IMR-90 (cell line): Measurements from ENCODE around the gene SLC39A11. TPM values are rescaled to one million over a fixed set of nuclear protein-coding genes. Genes with fewer than 3 reads are reported as not detected.

ENCODE experiments used
- ATAC-seq: fragments of 200-7000 bp; cut with Tn5 transposase; 2 replicates; pipeline ENCODE4 v1.9.1; 2020; ENCODE audit warnings: low read depth, mild to moderate bottlenecking, moderate library complexity
- BruUV-seq: library from RNA; stranded (reverse); fragments of 400-500 nt; replicated peaks from 2 replicates; lab custom pipeline; 2021; lab: Mats Ljungman, UMichigan
- CTCF ChIA-PET: fragments of 300-600 bp; formaldehyde crosslinking; extraction: SDS; loops from one replicate; lab custom pipeline; 2021; ENCODE audit warnings: antibody characterized with exemption; lab: Yijun Ruan, JAX
- POLR2A ChIA-PET: fragments of 300-600 bp; sonication (Branson Sonifier 250); formaldehyde crosslinking; loops from one replicate; lab custom pipeline; 2022; ENCODE audit warnings: antibody characterized with exemption; ENCODE audit not compliant: unreplicated experiment; lab: Charles Lee
- DNase-seq: peaks from one replicate; pipeline ENCODE4 v3.0.0; 2013
- H2AFZ ChIP-seq: replicated peaks from 2 replicates; pipeline ENCODE3; 2013; ENCODE audit warnings: low read length, mild to moderate bottlenecking; ENCODE audit not compliant: poor library complexity
- H2AK5ac ChIP-seq: 2 replicates; pipeline ENCODE4 v1.6.1; 2013; ENCODE audit warnings: low read depth, low read length, inconsistent platforms
- H2AK9ac ChIP-seq: replicated peaks from 2 replicates; pipeline ENCODE3; 2013; ENCODE audit warnings: mild to moderate bottlenecking, low read depth, low read length, moderate library complexity; ENCODE audit not compliant: poor library complexity
- H2BK120ac ChIP-seq: 2 replicates; pipeline ENCODE4 v1.6.1; 2013; ENCODE audit warnings: low read depth, low read length, inconsistent platforms
- H2BK15ac ChIP-seq: 3 replicates; pipeline ENCODE4 v1.6.1; 2013; ENCODE audit warnings: low read depth, low read length, inconsistent platforms
- H2BK20ac ChIP-seq: 2 replicates; pipeline ENCODE4 v1.6.1; 2013; ENCODE audit warnings: low read depth, mild to moderate bottlenecking, inconsistent platforms, low read length, moderate library complexity
- H2BK5ac ChIP-seq: 2 replicates; pipeline ENCODE4 v1.6.1; 2013; ENCODE audit warnings: mild to moderate bottlenecking, low read depth, low read length, inconsistent platforms; ENCODE audit not compliant: poor library complexity, severe bottlenecking
- H3K14ac ChIP-seq: replicated peaks from 2 replicates; pipeline ENCODE4 v1.6.1; 2013; ENCODE audit warnings: low read depth, low read length, inconsistent platforms
- H3K18ac ChIP-seq: 2 replicates; pipeline ENCODE4 v1.6.1; 2013; ENCODE audit warnings: low read depth, low read length, control low read depth
- H3K23ac ChIP-seq: 2 replicates; pipeline ENCODE4 v1.6.1; 2013; ENCODE audit warnings: low read depth, low read length, inconsistent platforms
- H3K27ac ChIP-seq: 2 replicates; pipeline ENCODE4 v1.5.1; 2013; ENCODE audit warnings: mild to moderate bottlenecking, control low read depth, low read length; ENCODE audit not compliant: insufficient read depth
- H3K27me3 ChIP-seq: 2 replicates; pipeline ENCODE4 v1.6.1; 2013; ENCODE audit warnings: low read length; ENCODE audit not compliant: control insufficient read depth, insufficient read depth
- H3K36me3 ChIP-seq: 2 replicates; pipeline ENCODE4 v1.6.1; 2013; ENCODE audit warnings: low read length, mixed read lengths; ENCODE audit not compliant: control insufficient read depth, insufficient read depth
- H3K4ac ChIP-seq: 2 replicates; pipeline ENCODE4 v1.6.1; 2013; ENCODE audit warnings: low read depth, low read length, inconsistent platforms
- H3K4me1 ChIP-seq: 2 replicates; pipeline ENCODE4 v1.6.1; 2013; ENCODE audit warnings: low read length, mixed read lengths; ENCODE audit not compliant: control insufficient read depth, insufficient read depth
- H3K4me2 ChIP-seq: 2 replicates; pipeline ENCODE4 v1.6.1; 2013; ENCODE audit warnings: low read depth, mild to moderate bottlenecking, control low read depth, low read length, moderate library complexity
- H3K4me3 ChIP-seq: 2 replicates; pipeline ENCODE4 v1.5.1; 2013; ENCODE audit warnings: low read depth, mild to moderate bottlenecking, control low read depth, low read length, moderate library complexity; ENCODE audit not compliant: insufficient read depth
- H3K56ac ChIP-seq: 2 replicates; pipeline ENCODE4 v1.6.1; 2013; ENCODE audit warnings: low read length, inconsistent platforms; ENCODE audit not compliant: insufficient read depth; ENCODE audit errors: extremely low read depth
- H3K79me1 ChIP-seq, 2 experiments: 2 replicates each; pipeline ENCODE4 v1.6.1; 2013; ENCODE audit warnings: low read length in 2 of 2, inconsistent platforms in 1 of 2, low read depth in 1 of 2
- H3K9ac ChIP-seq: 2 replicates; pipeline ENCODE4 v1.6.1; 2013; ENCODE audit warnings: low read depth, low read length, control low read depth
- H3K9me1 ChIP-seq: 2 replicates; pipeline ENCODE4 v1.6.1; 2013; ENCODE audit warnings: low read length, inconsistent platforms; ENCODE audit not compliant: insufficient read depth
- H3K9me3 ChIP-seq: 2 replicates; pipeline ENCODE4 v1.6.1; 2013; ENCODE audit warnings: low read length; ENCODE audit not compliant: control insufficient read depth, insufficient read depth
- H4K20me1 ChIP-seq: 2 replicates; pipeline ENCODE4 v1.6.1; 2013; ENCODE audit warnings: low read length, inconsistent platforms; ENCODE audit not compliant: insufficient read depth
- H4K5ac ChIP-seq: 2 replicates; pipeline ENCODE4 v1.6.1; 2013; ENCODE audit warnings: mild to moderate bottlenecking, low read depth, low read length, control low read depth
- H4K8ac ChIP-seq, 2 experiments: 2 replicates each; pipeline ENCODE4 v1.6.1; 2013; ENCODE audit warnings: low read depth in 2 of 2, low read length in 2 of 2, control low read depth in 1 of 2, inconsistent platforms in 1 of 2
- H4K91ac ChIP-seq: 2 replicates; pipeline ENCODE4 v1.6.1; 2013; ENCODE audit warnings: low read depth, low read length, inconsistent platforms; ENCODE audit not compliant: insufficient read depth
- BHLHE40 ChIP-seq: fragments of 150-350 bp; IDR thresholded peaks from 2 replicates; pipeline ENCODE4 v1.6.1; 2016; ENCODE audit warnings: mild to moderate bottlenecking, low read depth, low read length
- CEBPB ChIP-seq: IDR thresholded peaks from 2 replicates; pipeline ENCODE4 v1.6.1; 2012; ENCODE audit warnings: low read depth, low read length, improper control_type of control experiment
- CHD1 ChIP-seq: IDR thresholded peaks from 2 replicates; pipeline ENCODE4 v1.6.1; 2012; ENCODE audit warnings: low read depth, low read length, improper control_type of control experiment
- FOS ChIP-seq: fragments of 150-350 bp; IDR thresholded peaks from 2 replicates; pipeline ENCODE4 v1.6.1; 2016; ENCODE audit warnings: low read depth, low read length
- MAFK ChIP-seq: IDR thresholded peaks from 2 replicates; pipeline ENCODE4 v1.6.1; 2012; ENCODE audit warnings: low read depth, low read length, improper control_type of control experiment
- MAZ ChIP-seq: IDR thresholded peaks from 2 replicates; pipeline ENCODE4 v1.6.1; 2012; ENCODE audit warnings: low read depth, mild to moderate bottlenecking, low read length, improper control_type of control experiment, moderate library complexity, borderline replicate concordance
- MXI1 ChIP-seq: IDR thresholded peaks from 2 replicates; pipeline ENCODE4 v1.6.1; 2012; ENCODE audit warnings: low read depth, mild to moderate bottlenecking, low read length, moderate library complexity, borderline replicate concordance
- NFE2L2 ChIP-seq: fragments of 150-350 bp; IDR thresholded peaks from 2 replicates; pipeline ENCODE4 v1.6.1; 2016; ENCODE audit warnings: low read depth, mild to moderate bottlenecking, low read length
- POLR2A ChIP-seq: IDR thresholded peaks from 2 replicates; pipeline ENCODE4 v1.6.1; 2012; ENCODE audit warnings: mild to moderate bottlenecking, low read depth, low read length
- RAD21 ChIP-seq: IDR thresholded peaks from 2 replicates; pipeline ENCODE4 v1.6.1; 2012; ENCODE audit warnings: low read length, improper control_type of control experiment
- RFX5 ChIP-seq: IDR thresholded peaks from 2 replicates; pipeline ENCODE4 v1.8.0; 2012; ENCODE audit warnings: low read depth, mild to moderate bottlenecking, low read length, moderate library complexity
- WGBS, 2 experiments: methylation state at CpG; one replicate each; pipeline versions ENCODE4 v1.1.5 to v1.1.7; 2013; ENCODE audit warnings: missing lambda C conversion rate in 2 of 2; ENCODE audit not compliant: insufficient read length in 1 of 2; ENCODE audit errors: extremely low coverage in 2 of 2; 5-methylcytosine and 5-hydroxymethylcytosine counted together
- dilution Hi-C: fragments of 300-500 bp; cut with HindIII; formaldehyde crosslinking; loops from one replicate; pipeline ENCODE4 v1.14.3; 2018; ENCODE audit warnings: low sequenced_read_pairs; ENCODE audit not compliant: unreplicated experiment
- in situ Hi-C: fragments of 300-500 bp; cut with MboI; formaldehyde crosslinking; loops from 3 replicates; pipeline ENCODE4 v1.14.3; 2019; ENCODE audit warnings: low sequenced_read_pairs, inconsistent platforms, mixed read lengths
- intact Hi-C: fragments of 100-400 bp; cut with micrococcal nuclease; formaldehyde crosslinking; loops from 2 replicates; pipeline ENCODE4 v1.10.0; 2022
- polyA plus RNA-seq, 3 experiments: library from polyadenylated mRNA; depleted of rRNA; stranded (reverse); fragments of >200 nt; gene quantifications; 2 replicates each; pipeline ENCODE4 v1.2.3, GENCODE V29; 2012; ENCODE audit warnings: low replicate concordance in 1 of 3
- total RNA-seq: library from RNA; depleted of rRNA; stranded (reverse); fragments of >200 nt; gene quantifications from 2 replicates; pipeline ENCODE4 v1.2.3, GENCODE V29; 2012
- TF ChIP-seq, protein P1 (sequence below): fragments of 150-350 bp; IDR thresholded peaks from 2 replicates; pipeline ENCODE4 v1.6.1; 2016; ENCODE audit warnings: low read depth, mild to moderate bottlenecking, low read length, moderate library complexity, borderline replicate concordance
- TF ChIP-seq, protein P2 (sequence below): fragments of 150-350 bp; IDR thresholded peaks from 2 replicates; pipeline ENCODE4 v1.6.1; 2017; ENCODE audit warnings: mild to moderate bottlenecking, antibody characterized with exemption, low read length, low read depth
- TF ChIP-seq, protein P3 (sequence below): conservative IDR thresholded peaks from 2 replicates; pipeline ENCODE4 v1.5.1; 2012; ENCODE audit warnings: mild to moderate bottlenecking, low read depth, low read length, improper control_type of control experiment

SLC39A11 gene
- total and polyA plus RNA-seq, 2 of the 4 experiments (the other 2 are of a cell fraction), result 8.8 to 14.3 TPM

DNA sequence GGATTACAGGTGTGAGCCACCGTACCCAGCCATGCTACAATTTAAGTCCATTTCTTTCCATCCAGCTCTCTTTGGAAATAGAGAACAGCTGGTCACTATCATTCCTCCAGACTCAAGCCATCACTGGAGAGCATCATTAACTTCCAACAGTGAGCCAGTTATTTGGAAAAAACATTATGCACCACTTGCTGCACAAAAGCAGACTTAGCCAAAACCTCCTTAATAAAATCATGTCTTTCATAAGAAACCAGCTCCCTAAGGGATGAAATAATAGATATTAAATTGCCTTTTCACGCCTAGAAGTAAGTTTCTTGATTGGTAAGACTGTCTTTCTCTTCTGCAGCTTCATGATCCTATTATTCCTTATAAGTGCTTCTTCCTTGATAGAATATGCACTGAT, 17.9 kb downstream of the SLC39A11 start:
- Histone ChIP-seq H2BK20ac (no peak overlapping the region), H3K23ac (no peak overlapping the region), H3K4ac (no peak overlapping the region), H2BK120ac (no peak overlapping the region), H4K5ac (no peak overlapping the region), H4K8ac (no peak overlapping the region), H4K91ac (no peak overlapping the region), H2AFZ (no peak overlapping the region), H2BK15ac (no peak overlapping the region), H4K20me1 (no peaks in the 10 kb centered on the region), H3K14ac (no peak overlapping the region), H3K9me3 (no peaks in the 10 kb centered on the region), H3K9me1 (peaks cover 16% of the 10 kb centered on the region; the same call in 1 of the 2 replicates), H2AK5ac (no peak overlapping the region), H2AK9ac (no peak overlapping the region), H3K27ac (no peak overlapping the region), H3K36me3 (peaks cover 3% of the 10 kb centered on the region; the same call in 1 of the 2 replicates), H3K79me1 (0 out of 4 replicates have a peak, but pooled peaks cover 0 to 10% of the 10 kb centered on the region in 2 experiments), H3K9ac (no peak overlapping the region), H3K4me3 (no peak overlapping the region), H3K56ac (no peak overlapping the region), H3K4me2 (no peak overlapping the region), H3K18ac (no peak overlapping the region), H2BK5ac (no peak overlapping the region), H3K4me1 (peaks cover 20% of the 10 kb centered on the region), H3K27me3 (no peaks in the 10 kb centered on the region)
- TF ChIP-seq FOS (no peak), POLR2A (no peak), RAD21 (no peak), MAFK (no peak), NFE2L2 (no peak), CEBPB (no peak), MAZ (no peak), MXI1 (no peak), CHD1 (no peak), BHLHE40 (no peak), RFX5 (no peak)
- TF ChIP-seq, protein P1, sequence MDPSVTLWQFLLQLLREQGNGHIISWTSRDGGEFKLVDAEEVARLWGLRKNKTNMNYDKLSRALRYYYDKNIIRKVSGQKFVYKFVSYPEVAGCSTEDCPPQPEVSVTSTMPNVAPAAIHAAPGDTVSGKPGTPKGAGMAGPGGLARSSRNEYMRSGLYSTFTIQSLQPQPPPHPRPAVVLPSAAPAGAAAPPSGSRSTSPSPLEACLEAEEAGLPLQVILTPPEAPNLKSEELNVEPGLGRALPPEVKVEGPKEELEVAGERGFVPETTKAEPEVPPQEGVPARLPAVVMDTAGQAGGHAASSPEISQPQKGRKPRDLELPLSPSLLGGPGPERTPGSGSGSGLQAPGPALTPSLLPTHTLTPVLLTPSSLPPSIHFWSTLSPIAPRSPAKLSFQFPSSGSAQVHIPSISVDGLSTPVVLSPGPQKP, result no peak
- TF ChIP-seq, protein P2, sequence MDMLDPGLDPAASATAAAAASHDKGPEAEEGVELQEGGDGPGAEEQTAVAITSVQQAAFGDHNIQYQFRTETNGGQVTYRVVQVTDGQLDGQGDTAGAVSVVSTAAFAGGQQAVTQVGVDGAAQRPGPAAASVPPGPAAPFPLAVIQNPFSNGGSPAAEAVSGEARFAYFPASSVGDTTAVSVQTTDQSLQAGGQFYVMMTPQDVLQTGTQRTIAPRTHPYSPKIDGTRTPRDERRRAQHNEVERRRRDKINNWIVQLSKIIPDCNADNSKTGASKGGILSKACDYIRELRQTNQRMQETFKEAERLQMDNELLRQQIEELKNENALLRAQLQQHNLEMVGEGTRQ, result no peak
- TF ChIP-seq, protein P3, sequence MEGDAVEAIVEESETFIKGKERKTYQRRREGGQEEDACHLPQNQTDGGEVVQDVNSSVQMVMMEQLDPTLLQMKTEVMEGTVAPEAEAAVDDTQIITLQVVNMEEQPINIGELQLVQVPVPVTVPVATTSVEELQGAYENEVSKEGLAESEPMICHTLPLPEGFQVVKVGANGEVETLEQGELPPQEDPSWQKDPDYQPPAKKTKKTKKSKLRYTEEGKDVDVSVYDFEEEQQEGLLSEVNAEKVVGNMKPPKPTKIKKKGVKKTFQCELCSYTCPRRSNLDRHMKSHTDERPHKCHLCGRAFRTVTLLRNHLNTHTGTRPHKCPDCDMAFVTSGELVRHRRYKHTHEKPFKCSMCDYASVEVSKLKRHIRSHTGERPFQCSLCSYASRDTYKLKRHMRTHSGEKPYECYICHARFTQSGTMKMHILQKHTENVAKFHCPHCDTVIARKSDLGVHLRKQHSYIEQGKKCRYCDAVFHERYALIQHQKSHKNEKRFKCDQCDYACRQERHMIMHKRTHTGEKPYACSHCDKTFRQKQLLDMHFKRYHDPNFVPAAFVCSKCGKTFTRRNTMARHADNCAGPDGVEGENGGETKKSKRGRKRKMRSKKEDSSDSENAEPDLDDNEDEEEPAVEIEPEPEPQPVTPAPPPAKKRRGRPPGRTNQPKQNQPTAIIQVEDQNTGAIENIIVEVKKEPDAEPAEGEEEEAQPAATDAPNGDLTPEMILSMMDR, result no peak
- dilution Hi-C loops, result no loop called here
- DNase-seq (no peak), ATAC-seq (no peak)
- intact Hi-C loops, result no loop called here
- ChIA-PET POLR2A (no interaction called here), CTCF (no interaction called here)
- WGBS, 2 experiments, result 80% methylated on average over 1 of the region's 2 CpGs; no CpG with 5 or more reads in 1 of the 2 experiments
- in situ Hi-C loops, result no loop called here
- no TSS peak for BruUV-seq
